Caco-2 (cell line): ENCODE data around the gene RPS27. TPM values are rescaled to one million over a fixed set of nuclear protein-coding genes. Genes with fewer than 3 reads are reported as not detected.

ENCODE experiments used
- BruUV-seq: library from RNA; stranded (reverse); fragments of 400-500 nt; replicated peaks from 2 replicates; lab custom pipeline; 2021; lab: Mats Ljungman, UMichigan
- CTCF ChIA-PET: fragments of 300-600 bp; sonication (Branson Sonifier 250); formaldehyde crosslinking; loops from one replicate; lab custom pipeline; 2022; ENCODE audit warnings: antibody characterized with exemption; lab: Charles Lee
- POLR2A ChIA-PET: fragments of 300-600 bp; sonication (Branson Sonifier 250); formaldehyde crosslinking; loops from one replicate; lab custom pipeline; 2022; ENCODE audit warnings: antibody characterized with exemption; lab: Charles Lee
- DNase-seq, 2 experiments: peaks; one replicate each; pipeline versions ENCODE4 v3.0.0 to v3.0.0-alpha.2; 2020 to 2022
- H3K27me3 ChIP-seq: replicated peaks from 2 replicates; pipeline ENCODE4 v1.6.0; 2011; ENCODE audit warnings: low read length; ENCODE audit not compliant: control insufficient read depth, insufficient read depth
- H3K36me3 ChIP-seq: 2 replicates; pipeline ENCODE4 v1.5.1; 2011; ENCODE audit warnings: low read length; ENCODE audit not compliant: control insufficient read depth, insufficient read depth
- H3K4me1 ChIP-seq: fragments of 250-450 bp; sonication (Bioruptor Pico); 2 replicates; pipeline ENCODE4 v1.5.1; 2020; ENCODE audit warnings: mild to moderate bottlenecking
- H3K4me3 ChIP-seq: 2 replicates; pipeline ENCODE4 v1.5.1; 2011; ENCODE audit warnings: low read depth, mild to moderate bottlenecking, control low read depth, low read length
- H3K9me3 ChIP-seq: fragments of 250-450 bp; sonication (Bioruptor Pico); 2 replicates; pipeline ENCODE4 v1.5.1; 2020; ENCODE audit warnings: mild to moderate bottlenecking, moderate library complexity
- H3K27ac Mint-ChIP-seq: one replicate; pipeline ENCODE4 v1.8.0; 2022; ENCODE audit warnings: mixed read lengths; ENCODE audit not compliant: unreplicated experiment
- H3K27me3 Mint-ChIP-seq: one replicate; pipeline ENCODE4 v1.8.0; 2022; ENCODE audit warnings: mixed read lengths; ENCODE audit not compliant: insufficient read depth, unreplicated experiment
- H3K36me3 Mint-ChIP-seq: one replicate; pipeline ENCODE4 v1.8.0; 2022; ENCODE audit warnings: mild to moderate bottlenecking, mixed read lengths; ENCODE audit not compliant: insufficient read depth, unreplicated experiment
- H3K4me1 Mint-ChIP-seq: one replicate; pipeline ENCODE4 v1.8.0; 2022; ENCODE audit warnings: low read depth, mixed read lengths; ENCODE audit not compliant: unreplicated experiment
- H3K4me3 Mint-ChIP-seq: one replicate; pipeline ENCODE4 v1.8.0; 2022; ENCODE audit warnings: mild to moderate bottlenecking, moderate library complexity, mixed read lengths; ENCODE audit not compliant: unreplicated experiment
- H3K9me3 Mint-ChIP-seq: one replicate; pipeline ENCODE4 v1.8.0; 2022; ENCODE audit warnings: mixed read lengths; ENCODE audit not compliant: unreplicated experiment
- intact Hi-C: fragments of 100-400 bp; cut with micrococcal nuclease; formaldehyde crosslinking; loops from one replicate; pipeline ENCODE4 v1.10.0; 2022; ENCODE audit not compliant: unreplicated experiment
- total RNA-seq: library from RNA; stranded (reverse); gene quantifications from 2 replicates; pipeline ENCODE4 v1.2.3, GENCODE V29; 2022
- TF ChIP-seq, protein P1 (sequence below), 2 experiments: fragments of 200-600 bp in 1 of 2; IDR thresholded peaks; 1 replicate in 1 of 2; 2 replicates in 1 of 2; pipeline versions ENCODE4 v1.5.1 to v1.8.0; 2011 to 2022; ENCODE audit warnings: antibody characterized with exemption in 1 of 2, control low read depth in 1 of 2, inconsistent platforms in 1 of 2, low read depth in 1 of 2, low read length in 1 of 2, mild to moderate bottlenecking in 1 of 2, moderate library complexity in 1 of 2; ENCODE audit not compliant: insufficient read depth in 1 of 2, severe bottlenecking in 1 of 2, unreplicated experiment in 1 of 2

Gene RPS27
- total RNA-seq, 1 experiment from 2014 or later: 2,676 TPM

DNA sequence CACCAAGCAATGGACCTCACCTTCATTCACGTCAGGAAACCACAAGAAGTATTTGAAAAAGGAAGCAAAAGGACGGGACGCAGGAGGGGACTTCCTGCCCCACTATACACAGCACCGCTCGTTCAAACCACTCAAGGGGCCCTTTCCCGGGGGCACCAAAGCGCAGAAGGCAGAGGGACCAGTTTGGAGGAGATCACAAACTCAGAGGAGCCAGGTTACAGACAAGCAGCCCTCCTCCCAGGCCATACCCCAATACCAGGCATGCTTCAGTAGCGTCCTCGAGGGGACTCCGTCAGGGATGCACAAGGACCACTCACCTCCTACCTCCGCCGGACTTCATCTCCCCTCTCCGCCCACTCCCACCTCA is 32.8 kb upstream of the RPS27 start:
- intact Hi-C loops: no loop called here
- H3K9me3 Mint-ChIP-seq: no peaks in the 10 kb centered on the region
- no peak for DNase-seq
- H3K4me3 ChIP-seq: peak overlapping the region; percentile 98
- H3K27ac Mint-ChIP-seq: peak overlapping the region; percentile 78
- H3K27me3 Mint-ChIP-seq: no peaks in the 10 kb centered on the region
- no peaks in the 10 kb centered on the region for H3K27me3 ChIP-seq
- H3K4me1 ChIP-seq: peaks cover 26% of the 10 kb centered on the region
- H3K36me3 Mint-ChIP-seq: peaks cover 61% of the 10 kb centered on the region
- no TSS peak for BruUV-seq
- ChIA-PET CTCF (interaction anchor here (1.5 to 1.8 kb wide), 2 partner anchors 10 to 11 kb away, joined by 5 to 8 read pairs; partner anchors contain the start of gene DENND4B), POLR2A (interaction anchor here (1.5 to 2.5 kb wide), 2 partner anchors 9 to 20 kb away, joined by 12 to 22 read pairs; partner anchors contain the start of genes CREB3L4 and JTB)
- H3K4me3 Mint-ChIP-seq: peak overlapping the region; percentile 88
- TF ChIP-seq, protein P1, sequence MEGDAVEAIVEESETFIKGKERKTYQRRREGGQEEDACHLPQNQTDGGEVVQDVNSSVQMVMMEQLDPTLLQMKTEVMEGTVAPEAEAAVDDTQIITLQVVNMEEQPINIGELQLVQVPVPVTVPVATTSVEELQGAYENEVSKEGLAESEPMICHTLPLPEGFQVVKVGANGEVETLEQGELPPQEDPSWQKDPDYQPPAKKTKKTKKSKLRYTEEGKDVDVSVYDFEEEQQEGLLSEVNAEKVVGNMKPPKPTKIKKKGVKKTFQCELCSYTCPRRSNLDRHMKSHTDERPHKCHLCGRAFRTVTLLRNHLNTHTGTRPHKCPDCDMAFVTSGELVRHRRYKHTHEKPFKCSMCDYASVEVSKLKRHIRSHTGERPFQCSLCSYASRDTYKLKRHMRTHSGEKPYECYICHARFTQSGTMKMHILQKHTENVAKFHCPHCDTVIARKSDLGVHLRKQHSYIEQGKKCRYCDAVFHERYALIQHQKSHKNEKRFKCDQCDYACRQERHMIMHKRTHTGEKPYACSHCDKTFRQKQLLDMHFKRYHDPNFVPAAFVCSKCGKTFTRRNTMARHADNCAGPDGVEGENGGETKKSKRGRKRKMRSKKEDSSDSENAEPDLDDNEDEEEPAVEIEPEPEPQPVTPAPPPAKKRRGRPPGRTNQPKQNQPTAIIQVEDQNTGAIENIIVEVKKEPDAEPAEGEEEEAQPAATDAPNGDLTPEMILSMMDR (IDR thresholded peaks at IDR 0.05; ENCODE audit: insufficient read depth in 1 of 2, low read depth in 1 of 2, low read length in 1 of 2, severe bottlenecking in 1 of 2, unreplicated experiment in 1 of 2): no peak
- no peaks in the 10 kb centered on the region for H3K9me3 ChIP-seq
- peaks cover 4% of the 10 kb centered on the region for H3K36me3 ChIP-seq
- H3K4me1 Mint-ChIP-seq: peaks cover 35% of the 10 kb centered on the region

DNA sequence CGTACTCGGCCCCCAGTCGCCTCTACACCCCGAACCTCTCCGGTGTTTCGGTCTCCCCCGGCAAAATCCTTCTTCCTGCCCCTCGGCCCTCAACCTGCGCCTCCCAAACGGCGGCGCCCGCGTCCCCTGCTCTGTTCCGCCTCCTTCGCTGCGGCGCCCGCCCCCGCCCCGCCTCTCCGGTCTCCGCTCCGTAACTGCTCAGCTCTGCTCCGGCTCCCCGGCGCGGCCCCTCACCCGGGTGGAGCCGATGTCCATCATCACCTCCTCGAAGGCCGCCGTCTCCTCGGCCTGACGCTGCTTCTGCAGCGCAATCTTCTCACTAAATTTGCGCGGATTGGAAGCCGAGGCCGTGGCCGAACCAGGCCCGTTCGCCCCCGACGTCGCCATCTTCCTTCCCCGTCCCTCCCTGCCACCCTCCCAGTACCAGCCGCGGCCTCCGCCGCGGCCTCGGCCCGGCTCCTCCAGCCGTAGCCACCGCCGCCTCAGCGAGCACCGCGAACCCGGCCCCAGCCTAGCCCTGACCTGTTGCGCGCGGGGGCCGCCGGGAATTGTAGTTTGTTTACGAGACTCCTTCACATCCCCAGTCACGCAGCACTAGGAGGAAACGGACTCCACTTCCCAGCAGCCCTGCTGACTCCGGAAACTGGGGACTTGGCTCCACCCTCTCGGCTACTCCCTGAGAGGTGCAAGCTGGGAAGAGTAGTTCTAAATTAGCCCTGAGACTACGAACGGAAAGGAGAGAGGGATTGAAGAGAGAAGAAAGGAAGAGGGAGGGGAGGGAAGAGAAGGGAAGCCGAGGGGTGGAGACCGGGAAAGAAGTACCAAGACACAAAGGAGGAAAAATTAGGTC is 32.2 kb upstream of the RPS27 start, which contains the start of gene CRTC2:
TSS of gene CRTC2 (minus strand) at position 502 of the 850 bp plus-strand sequence. CDS start at position 387, 115 bp downstream.
- H3K4me3 ChIP-seq: peak within 1 kb of the TSS; percentile 98
- H3K36me3 Mint-ChIP-seq: peaks cover 62% of the 10 kb centered on the region
- H3K4me1 Mint-ChIP-seq: peaks cover 33% of the 10 kb centered on the region
- H3K4me3 Mint-ChIP-seq: peak within 1 kb of the TSS; percentile 88
- no peaks in the 10 kb centered on the region for H3K27me3 Mint-ChIP-seq
- BruUV-seq: no TSS peak
- ChIA-PET POLR2A (interaction anchor here (0.6 to 2.5 kb wide), 6 partner anchors 9 to 175 kb away, joined by 4 to 22 read pairs (median 6); partner anchors contain the start of genes CREB3L4, GATAD2B and JTB), CTCF (interaction anchor here (0.5 to 1.8 kb wide), 5 partner anchors 9 to 135 kb away, joined by 3 to 8 read pairs (median 6); partner anchors contain the start of genes DENND4B and JTB)
- H3K9me3 Mint-ChIP-seq: no peaks in the 10 kb centered on the region
- H3K27ac Mint-ChIP-seq: peak within 1 kb of the TSS; percentile 78
- intact Hi-C loops: no loop called here
- H3K9me3 ChIP-seq: no peaks in the 10 kb centered on the region
- peaks cover 4% of the 10 kb centered on the region for H3K36me3 ChIP-seq
- TF ChIP-seq, protein P1 (IDR thresholded peaks at IDR 0.05; ENCODE audit: insufficient read depth in 1 of 2, low read depth in 1 of 2, low read length in 1 of 2, severe bottlenecking in 1 of 2, unreplicated experiment in 1 of 2): peak in 1 of 2 experiments; percentile 23
- H3K4me1 ChIP-seq: peaks cover 25% of the 10 kb centered on the region
- no peaks in the 10 kb centered on the region for H3K27me3 ChIP-seq
- peak; percentile 98 for DNase-seq

- TF ChIP-seq, protein P1 (IDR thresholded peaks at IDR 0.05; ENCODE audit: insufficient read depth in 1 of 2, low read depth in 1 of 2, low read length in 1 of 2, severe bottlenecking in 1 of 2, unreplicated experiment in 1 of 2): no peak
- H3K27me3 ChIP-seq: no peaks in the 10 kb centered on the region
- no peaks in the 10 kb centered on the region for H3K9me3 ChIP-seq
- peaks cover 4% of the 10 kb centered on the region for H3K36me3 ChIP-seq
- H3K9me3 Mint-ChIP-seq: no peaks in the 10 kb centered on the region
- H3K4me1 ChIP-seq: peaks cover 19% of the 10 kb centered on the region
- intact Hi-C loops: no loop called here
- H3K36me3 Mint-ChIP-seq: peaks cover 67% of the 10 kb centered on the region
- no peak overlapping the region for H3K4me3 ChIP-seq
- H3K4me3 Mint-ChIP-seq: peak overlapping the region; percentile 88
- peaks cover 27% of the 10 kb centered on the region for H3K4me1 Mint-ChIP-seq
- POLR2A ChIA-PET: interaction anchor here (0.6 to 2.5 kb wide), 6 partner anchors 8 to 175 kb away, joined by 4 to 22 read pairs (median 6); partner anchors contain the start of genes CREB3L4, GATAD2B and JTB
- DNase-seq: no peak
- peak overlapping the region; percentile 78 for H3K27ac Mint-ChIP-seq
- CTCF ChIA-PET: interaction anchor here (0.5 to 1.5 kb wide), 4 partner anchors 8 to 135 kb away, joined by 3 to 8 read pairs (median 6); partner anchors contain the start of genes DENND4B and JTB
- no peaks in the 10 kb centered on the region for H3K27me3 Mint-ChIP-seq
- BruUV-seq: no TSS peak
These were observed 31.7 kb upstream of the RPS27 start for GRCh38 chr1:153958961-153959260.
